ENCODE data around the gene DPYD.

DPYD gene

GRCh38 chr1:97053268-97053667 lies 867.6 kb downstream of the DPYD start:
- DNase-seq, result no peak

GRCh38 chr1:97051823-97052222 lies 869.0 kb downstream of the DPYD start:
- DNase-seq, result no peak

GRCh38 chr1:97050506-97050905 lies 870.3 kb downstream of the DPYD start:
- DNase-seq, result peak in 1 of 56 donors; percentile 2

- no peak for DNase-seq
These were observed 873.4 kb downstream of the DPYD start for GRCh38 chr1:97047421-97047793.

GRCh38 chr1:97046765-97047420 lies 873.9 kb downstream of the DPYD start:
- no peak for DNase-seq

GRCh38 chr1:97044159-97044760 lies 876.6 kb downstream of the DPYD start:
- DNase-seq, result no peak

- no peak for DNase-seq
These were observed 878.3 kb downstream of the DPYD start for GRCh38 chr1:97042551-97042950.

GRCh38 chr1:97041026-97041425 lies 879.8 kb downstream of the DPYD start:
- no peak for DNase-seq

GRCh38 chr1:97038410-97038809 lies 882.4 kb downstream of the DPYD start:
- no peak for DNase-seq

GRCh38 chr1:97034651-97035050 lies 886.2 kb downstream of the DPYD start:
- no peak for DNase-seq

GRCh38 chr1:97033949-97034348 lies 886.9 kb downstream of the DPYD start:
- DNase-seq, result no peak
